ENCODE measurements around the gene CUL1.
"Not testable (repeated sequence)": the region's sequence is repeated elsewhere in the genome, so short reads cannot be mapped to it uniquely, and the experiment has no call there.

The CUL1 gene

DNA sequence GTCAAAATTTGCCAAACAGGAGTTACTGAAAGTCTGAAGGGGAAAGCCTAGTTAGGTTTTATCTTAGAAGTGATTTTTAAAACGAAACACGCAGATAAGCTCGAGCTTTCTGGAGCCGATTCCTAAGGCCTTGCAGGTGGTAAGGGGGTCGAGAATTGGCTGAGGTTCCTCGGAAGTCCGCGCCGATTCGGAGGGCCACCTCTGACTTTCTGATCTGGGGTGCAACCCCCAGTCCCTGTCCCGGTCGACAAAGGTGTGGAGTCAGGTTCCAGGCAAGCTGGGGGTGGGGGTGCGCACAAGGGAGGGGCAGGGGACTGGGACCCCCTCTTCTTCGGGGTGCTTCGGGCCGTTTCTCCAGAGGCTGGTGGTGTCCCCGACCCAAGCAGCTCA, 701 bp upstream of the CUL1 start:
- peak; percentile 62 for DNase-seq

DNA sequence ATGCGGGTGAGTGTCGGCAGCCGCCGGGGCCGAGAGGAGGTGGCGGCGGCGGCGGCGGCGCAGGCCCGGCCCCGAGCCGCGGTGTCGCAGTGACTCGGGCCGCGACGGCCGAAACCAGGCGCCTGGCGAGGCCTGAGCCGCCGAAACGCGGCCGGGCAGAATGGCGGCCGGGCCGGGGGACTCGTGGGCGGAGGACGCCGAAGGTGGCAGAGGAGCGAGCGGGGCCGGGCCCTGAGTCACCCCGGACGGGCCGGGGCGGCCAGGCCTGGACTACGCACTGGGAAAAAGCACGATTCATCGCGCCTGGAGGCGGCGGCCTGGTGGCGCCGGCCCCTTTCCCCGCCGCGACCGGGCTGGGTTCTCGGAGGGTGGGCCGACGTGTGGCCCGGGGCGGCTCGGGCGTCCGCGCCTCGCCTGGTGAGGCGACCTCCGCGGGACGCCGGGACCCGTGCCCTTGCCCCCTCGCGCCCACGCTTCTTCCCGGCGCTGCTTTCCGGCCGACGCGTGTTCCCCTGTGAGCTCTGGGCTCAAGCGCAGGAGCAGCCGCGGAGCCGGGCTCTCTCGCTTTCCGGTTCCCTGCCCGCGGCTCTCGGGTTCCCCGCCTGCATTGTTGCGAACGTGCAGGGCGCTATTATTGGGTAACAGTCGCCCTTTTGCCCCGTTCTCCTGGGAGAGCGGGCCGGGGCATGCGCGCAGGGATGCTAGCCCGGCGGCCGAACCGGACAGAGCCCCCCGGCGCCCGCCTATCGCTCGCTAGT, 500 bp downstream of the CUL1 start:
- peak; percentile 83 for DNase-seq

DNA sequence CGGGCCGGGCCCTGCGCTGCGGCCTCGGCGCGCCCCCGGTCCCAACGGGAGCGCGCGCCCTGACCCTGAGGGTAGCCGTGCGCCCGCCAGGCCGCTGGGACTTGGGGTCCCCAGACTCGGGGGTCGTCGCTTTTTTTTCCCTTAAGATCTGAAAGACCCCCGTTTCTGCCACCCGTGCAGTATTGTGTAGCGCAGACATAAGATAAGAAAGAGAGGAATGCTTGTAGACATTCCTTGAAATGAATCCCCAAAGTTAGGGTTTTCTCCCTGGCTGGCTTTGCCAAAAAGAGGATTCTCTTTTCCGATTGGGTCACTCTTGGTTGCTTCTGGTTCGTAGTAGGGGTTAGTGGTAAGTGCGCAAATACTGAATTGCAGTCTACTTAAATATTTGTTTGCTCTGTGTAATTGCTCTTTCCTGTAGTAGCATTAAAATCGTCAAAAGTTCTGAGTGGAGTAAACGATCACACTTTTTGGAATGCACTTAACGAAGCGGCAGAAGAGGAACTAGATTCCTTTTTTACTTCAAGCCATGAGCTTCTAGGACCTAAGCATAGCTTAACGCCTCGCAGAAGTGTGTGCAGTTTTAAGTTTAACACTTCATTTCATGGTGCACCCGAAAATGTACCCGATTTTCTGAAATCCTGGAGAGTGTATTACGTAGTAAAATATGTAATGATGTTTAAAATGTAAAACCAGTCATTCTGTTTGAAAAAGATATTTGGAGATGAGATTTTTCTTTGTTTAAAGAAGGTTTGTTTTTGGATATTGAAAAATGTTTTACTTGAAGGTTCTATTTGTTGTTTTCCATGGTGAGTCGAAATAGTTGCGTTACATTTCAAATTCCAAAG, 1.3 kb downstream of the CUL1 start:
- no peak for DNase-seq

DNA sequence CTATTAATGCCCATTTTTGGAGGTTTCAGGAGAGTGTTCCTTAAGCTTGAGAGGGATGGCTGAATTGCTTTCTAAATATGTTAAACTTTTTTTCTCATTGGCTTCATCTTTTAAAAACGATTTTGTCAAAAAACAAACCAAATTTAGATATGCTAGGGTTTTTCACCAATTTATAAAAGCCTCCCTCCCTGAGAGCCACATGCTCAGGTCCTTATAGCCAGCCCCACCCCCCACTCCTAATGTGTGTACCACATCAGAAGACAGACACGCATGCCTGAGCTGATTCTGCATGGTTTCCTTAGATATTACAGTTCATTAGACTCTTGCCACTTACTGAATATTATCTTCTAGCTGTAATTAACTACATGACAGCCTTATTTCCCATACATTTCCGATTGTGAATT, 2.0 kb downstream of the CUL1 start:
- DNase-seq, result peak; percentile 41

DNA sequence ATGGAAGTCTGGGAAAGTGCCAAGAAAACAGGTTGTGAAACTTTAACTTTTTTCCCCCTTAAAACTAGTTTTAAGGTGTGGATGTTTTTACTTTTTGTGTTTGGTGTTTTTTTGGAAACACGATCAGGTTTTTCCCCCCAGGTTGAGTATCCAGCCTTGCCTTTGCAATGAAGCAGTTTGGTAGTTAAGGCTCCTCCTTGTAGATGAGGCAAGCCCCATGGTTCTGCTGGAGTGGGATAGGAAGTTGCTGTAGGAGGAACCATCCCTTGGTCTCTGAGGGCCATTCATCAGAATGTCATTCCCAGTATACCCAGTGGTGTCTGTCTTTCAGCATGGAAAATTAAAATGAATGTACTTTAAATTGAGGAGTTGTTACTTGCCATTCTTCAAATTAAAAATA, 2.7 kb downstream of the CUL1 start:
- DNase-seq, result no peak

DNA sequence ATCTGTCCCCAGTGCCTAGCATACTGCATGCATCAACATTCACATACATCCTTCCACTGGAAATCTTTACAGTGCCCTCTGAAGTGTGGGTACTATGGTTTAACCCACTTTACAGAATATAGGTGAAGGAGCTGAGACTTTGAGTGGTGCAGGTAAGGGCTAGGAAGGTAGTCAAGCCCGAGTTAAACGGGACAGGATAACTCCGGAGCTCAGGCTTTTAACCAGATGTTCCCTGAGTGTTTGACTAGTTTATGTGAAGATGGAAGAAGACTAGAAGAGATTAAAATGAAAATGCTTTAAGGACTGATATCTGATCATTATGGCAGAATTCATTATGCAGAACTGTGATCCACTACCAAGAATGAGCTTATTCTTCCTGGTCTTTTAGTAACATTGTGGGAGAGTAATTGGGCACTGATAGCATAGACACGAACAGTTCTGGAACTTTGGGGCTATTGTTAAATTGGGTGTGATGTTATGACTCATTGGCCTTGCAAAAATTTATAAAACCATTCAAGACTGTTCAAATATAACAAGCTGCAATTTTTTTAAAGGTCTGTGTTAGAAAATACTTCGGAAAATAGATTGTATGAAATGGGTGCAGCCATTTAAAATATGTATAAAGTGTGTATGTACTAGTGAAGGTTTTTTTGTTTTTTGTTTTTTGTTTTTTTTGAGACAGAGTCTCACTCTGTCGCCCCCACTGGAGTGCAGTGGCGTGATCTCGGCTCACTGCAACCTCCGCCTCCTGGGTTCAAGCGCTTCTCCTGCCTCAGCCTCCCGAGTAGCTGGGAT, 4.4 kb downstream of the CUL1 start:
- no peak for DNase-seq

DNA sequence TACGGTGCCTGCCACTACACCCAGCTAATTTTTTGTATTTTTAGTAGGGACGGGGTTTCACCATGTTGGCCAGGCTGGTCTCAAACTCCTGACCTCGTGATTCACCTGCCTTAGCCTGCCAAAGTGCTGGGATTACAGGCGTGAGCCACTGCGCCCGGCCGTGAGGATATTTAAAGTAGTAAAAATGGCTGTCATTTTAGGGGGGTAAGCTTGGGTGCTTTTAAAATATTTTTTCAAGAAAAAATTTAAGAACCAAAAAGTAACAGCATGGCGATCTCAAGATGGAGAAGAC, 4.9 kb downstream of the CUL1 start:
- not testable (repeated sequence) for DNase-seq

DNA sequence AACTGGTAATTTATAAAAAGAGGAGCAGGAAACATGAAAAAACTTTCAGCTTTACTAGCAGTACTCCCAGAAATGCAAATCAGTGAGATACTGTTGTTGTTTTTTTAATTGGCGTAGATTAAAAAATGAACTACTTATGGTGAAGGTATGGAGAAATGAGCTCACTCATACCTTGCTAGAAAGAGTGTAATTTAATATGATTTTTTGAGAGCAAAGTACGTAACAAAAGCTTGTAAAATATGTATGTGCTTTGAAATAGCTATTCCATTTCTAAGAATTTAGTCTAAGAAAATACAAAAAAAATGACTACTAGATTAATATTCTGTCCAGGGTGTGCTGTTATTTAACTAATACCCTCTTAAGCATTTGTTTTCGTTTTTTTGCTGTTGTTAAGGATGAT, 5.5 kb downstream of the CUL1 start:
- DNase-seq, result no peak

DNA sequence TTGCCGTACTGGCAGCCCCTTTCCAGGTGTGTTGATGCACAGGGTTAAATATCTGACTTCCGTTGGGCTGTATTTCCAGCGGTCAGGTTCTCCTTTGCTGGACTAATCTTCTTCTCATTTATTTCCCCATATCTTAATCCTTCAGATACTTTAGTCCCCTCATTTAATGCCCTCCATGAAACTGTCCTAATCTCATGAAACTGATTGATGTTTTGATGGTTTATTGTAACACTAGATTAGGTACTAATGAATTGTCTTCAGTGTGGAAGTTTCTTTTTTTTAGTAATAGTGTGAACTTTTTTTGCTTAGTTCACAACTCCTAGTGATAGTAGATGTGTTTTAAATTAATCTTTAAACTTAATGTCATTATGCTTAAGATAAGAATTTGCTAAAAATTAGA, 6.3 kb downstream of the CUL1 start:
- DNase-seq, result no peak

DNA sequence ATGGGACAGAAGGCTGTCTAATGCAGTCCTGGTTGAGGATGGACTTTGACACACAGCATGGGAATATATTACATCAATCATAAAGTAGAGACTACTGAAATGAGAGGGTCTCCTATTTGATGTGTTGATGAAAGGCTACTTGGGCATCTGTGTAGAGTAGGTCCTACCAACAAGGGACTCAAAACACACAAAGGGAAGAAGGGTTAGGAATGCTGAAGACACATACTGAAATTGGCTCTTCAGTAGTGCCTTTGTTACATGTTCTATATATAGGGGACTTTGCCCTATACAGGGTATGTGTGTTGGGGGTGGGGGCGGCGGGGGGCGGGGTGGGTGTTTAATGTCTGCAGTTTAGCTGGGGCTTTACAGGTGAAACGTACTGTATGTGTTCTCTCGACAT, 7.7 kb downstream of the CUL1 start:
- DNase-seq, result no peak

DNA sequence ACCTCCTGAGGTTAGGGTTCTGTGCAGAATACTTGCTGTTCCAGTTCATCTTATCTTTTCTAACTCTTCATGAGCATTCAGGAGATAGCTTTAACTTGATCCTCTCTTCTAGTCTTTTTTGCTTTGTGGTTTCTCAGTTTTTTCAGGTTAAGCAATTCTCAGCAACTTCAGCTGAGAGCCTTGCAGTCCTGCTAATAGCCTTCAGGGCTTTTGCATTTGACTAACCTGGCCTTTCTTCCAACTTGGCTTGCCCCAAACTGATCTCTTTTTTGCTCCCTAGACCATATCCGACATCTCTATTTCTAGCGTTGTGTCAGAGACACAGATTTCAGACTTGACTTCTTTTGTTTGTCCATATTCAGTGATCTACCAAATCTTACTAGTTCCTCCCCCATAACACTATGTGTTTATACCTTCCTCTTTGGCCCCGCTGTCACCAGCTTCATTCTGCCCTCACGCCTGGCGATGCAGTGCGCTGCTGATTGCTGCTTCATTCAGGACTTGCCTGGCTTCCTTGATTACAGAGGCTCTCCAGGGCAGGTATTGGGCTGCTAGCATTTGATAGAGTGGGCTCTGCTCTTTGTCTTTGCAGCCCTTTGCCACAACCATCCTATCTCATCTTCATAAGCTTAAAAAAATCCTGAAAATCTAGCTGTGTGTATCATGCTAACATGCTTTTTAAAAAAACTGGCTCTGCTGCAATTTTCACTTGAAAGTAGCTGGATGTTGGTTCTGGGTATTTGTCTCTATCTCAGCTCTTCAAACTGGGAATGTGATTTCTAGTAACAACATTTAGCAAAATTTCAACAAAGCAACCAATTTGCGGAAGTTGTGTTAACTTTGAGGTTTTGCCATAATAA, 9.6 kb downstream of the CUL1 start:
- no peak for DNase-seq

DNA sequence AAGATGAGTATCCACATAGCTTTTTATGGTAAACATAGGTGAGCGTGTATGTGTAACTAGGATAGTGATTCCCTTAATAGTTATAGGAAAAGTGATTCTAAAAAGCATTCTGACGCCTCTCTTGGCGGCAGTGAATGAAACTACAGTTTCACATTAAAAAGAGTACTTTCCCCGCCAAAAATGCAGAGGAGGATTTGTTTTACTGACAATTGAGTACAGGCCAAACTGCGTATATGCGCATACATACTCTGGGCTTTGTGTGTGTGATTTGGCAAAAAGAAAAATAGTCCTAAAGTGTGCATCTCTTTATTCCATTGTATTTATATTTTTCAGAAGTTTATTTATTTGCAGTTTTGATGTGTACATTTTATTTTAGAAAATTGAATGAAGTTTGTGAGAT, 10.3 kb downstream of the CUL1 start:
- DNase-seq, result no peak

DNA sequence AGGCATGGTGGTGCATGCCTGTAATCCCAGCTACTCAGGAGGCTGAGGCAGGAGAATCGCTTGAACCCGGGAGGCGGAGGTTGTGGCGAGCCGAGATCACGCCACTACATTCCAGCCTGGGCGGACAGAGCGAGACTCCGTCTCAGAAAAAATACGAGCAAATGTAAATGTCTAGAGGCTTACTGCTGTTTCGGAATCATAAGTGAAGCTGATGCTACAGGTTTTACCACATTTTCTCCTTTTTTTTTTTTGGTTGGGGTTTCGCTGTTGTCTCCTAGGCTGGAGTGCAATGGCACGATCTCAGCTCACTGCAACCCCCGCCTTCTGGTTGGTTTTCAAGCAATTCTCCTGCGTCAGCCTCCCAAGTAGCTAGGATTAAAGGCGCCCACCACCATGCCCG, 11.7 kb downstream of the CUL1 start:
- not testable (repeated sequence) for DNase-seq

DNA sequence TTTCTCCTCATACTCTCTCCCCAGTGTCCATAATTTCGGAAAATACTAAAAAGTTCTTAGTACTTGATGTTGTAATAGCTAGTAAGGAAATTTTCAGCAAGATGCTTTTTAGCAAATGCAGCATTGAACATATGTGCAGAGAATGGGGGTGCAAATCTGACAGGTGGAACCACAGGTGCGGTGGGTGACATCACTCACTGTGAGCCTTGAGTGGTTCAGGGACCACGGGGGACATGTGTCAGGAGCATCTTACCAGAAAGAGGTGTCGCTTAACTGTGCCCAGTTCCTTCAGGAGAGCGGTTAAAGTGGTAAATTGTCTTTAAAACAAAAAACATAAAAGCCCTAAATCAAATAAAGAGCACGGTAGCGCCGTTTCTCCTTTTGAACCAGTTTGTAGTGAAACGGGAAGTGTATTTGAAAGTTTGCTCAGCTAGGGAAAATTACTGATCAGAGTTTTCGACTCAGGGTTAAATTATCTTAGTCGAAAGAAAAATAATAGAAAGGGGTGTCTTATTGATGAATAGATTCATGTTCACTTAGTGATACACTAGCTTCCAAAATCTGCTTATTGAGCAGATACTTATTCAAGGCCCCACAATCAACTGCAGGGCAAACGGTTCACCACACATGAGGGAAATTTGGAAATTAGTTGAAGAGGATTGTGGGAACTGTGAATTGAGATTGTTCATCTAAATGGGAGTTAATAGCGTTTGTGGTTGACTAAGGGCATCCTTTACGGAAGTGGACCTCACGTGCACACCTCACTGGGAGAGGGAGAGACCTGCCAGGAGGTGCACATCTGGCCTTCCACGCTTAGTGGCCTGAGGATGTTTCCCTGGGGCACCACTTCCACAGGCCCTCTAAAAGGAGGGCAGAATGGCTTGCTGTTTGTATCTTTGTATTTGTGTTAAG, 12.7 kb downstream of the CUL1 start:
- DNase-seq, result no peak

DNA sequence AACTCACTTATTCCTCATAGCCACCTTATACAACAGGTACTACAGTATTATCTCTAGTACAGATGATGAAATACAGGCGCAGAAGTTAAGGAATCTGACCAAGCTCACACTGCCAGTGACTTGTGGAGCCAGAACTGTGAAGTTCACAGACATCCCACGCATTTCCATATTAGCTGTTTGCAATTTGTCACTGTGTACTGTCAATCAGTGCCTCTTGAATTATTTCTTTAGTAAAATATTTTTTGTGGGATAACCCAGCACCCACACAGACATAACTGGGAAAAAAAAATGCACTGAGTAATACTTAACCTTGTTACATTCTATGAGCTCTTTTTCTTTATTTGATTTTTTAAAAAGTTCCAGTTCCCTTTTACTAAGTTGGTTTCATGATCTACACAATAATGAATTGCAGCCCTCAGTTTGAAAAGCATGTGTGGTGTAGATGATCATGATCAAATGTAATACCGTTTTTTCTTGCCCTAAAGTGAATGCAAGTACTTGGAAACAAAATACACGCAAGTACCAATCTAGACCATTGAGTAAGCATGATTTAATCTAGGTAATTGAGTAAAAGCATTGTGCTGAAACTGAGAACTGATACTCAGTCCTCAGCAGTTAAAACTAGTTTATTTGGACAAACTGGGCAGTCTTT, 14.1 kb downstream of the CUL1 start:
- no peak for DNase-seq

DNA sequence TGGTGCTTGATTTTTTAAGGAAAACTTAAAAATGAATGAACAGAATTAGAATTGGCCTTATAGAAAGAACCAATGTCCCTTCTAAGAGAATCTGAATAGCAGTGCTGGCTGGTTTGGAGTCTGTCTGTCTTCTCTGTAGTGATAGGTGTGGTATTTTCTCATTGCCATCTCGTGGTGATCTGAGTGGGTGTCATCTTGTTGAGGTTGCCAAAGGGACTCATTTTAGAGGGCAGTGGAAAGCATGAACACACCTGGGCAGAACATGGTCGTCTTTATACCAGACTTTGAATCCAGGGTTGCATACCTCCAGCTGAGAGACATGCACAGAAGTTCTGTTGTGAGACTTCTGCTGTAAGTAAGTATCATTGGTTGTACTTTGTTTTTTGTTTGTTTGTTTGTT, 15.8 kb downstream of the CUL1 start:
- no peak for DNase-seq

DNA sequence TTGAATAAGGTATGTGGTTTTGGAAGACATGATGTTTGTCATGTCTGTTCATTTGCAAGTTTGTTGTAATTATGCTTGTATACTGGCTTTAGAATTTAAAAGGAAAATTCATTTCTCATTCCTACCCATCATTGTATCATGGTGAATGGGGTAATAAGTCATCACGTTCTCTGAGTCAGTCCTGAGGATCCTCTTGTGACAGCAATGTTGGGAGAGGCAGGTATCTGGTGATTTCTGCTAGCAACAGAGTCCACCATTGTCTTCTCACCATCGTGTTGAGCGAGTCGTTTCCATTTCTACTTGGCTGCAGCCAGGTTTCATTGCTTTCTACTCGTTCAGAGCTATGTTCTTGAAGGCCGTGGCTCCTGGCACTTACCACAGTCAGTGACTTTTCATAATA, 16.3 kb downstream of the CUL1 start:
- no peak for DNase-seq

DNA sequence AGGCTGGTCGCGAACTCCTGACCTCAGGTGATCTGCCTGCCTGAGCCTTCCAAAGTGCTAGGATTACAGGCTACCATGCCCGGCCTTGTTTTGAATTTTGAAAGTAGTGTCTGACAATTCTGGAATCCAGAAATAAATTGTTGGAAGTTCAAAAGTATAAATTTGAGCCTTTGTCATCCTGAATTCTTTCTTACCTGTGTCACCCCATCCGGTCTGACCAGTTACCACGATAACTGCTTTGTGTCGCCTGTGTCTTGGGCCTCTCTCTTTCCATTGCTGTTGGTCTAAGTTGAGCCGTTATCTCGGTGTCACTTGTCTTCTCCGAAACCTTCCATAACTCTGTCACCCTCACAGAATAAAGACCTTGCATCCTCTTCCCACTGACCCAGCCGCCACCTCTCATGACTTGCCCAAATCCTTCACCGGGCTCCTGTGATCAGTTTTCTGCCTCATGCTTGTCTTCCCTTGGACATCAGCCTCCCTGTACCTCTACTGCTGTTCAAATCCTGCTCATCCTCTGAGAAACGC, 18.6 kb downstream of the CUL1 start:
- no peak for DNase-seq

DNA sequence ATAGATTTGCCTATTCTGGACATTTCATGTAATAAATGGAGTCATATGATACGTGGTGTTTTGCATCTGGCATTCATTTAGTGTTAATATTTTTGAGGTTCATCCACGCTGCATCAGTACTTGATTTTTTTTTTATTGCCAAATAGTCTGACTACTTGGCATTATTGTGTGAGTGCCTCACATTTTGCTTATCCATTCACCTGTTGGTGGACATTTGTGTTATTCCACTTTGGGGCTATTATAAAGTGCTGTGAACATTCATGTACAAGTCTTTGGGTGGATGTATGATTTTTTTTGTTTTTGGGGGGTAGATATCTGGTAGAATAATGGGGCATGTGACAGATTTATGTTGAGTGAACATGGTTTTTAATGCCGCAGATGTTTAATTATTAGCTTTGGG, 19.7 kb downstream of the CUL1 start:
- DNase-seq, result no peak

DNA sequence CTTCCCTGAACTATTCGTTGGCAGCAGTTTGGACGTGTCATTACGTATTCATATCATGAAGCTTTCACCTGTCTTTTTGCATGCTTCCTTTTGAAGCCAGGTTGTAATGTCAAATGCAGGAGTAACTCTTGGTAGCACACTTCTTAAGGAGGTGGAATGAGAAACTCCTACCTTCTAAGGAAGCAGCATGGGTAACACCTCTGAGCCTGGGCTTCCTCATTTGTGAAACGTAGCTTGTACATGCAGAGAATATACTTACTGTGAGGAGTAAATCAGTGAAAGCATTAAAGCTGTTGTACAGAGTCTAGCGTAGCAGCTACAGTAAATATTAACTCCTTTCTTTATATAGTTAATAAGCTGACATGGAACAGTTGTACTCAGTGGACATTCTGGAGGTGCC, 21.1 kb downstream of the CUL1 start:
- DNase-seq, result no peak

DNA sequence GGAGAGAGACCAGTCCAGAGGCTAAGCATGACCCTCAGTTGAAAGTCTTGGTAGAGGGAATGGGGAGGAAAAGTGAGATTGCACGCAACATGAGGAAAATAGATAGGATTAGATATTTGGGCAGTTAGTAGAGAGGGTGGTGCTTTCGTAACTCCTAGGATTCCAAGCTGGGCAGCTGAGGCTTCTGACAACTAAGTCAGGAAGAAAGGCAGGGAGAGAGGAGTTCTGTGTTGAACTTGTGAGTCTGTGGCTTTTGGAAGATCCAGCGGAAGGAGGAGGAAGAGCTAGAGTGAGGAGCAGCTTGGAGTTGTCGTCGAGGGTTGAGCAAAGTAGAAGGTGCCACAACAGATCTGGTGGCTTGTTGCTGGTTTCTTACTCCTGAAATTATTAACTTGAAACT, 21.8 kb downstream of the CUL1 start:
- no peak for DNase-seq
